ENCODE measurements around the gene OTUD7B.
A peak's percentile ranks its signal among the peaks of the same experiment; 100 is the strongest.
"Not testable (repeated sequence)": the region's sequence is repeated elsewhere in the genome, so short reads cannot be mapped to it uniquely, and the experiment has no call there.

OTUD7B gene

DNA sequence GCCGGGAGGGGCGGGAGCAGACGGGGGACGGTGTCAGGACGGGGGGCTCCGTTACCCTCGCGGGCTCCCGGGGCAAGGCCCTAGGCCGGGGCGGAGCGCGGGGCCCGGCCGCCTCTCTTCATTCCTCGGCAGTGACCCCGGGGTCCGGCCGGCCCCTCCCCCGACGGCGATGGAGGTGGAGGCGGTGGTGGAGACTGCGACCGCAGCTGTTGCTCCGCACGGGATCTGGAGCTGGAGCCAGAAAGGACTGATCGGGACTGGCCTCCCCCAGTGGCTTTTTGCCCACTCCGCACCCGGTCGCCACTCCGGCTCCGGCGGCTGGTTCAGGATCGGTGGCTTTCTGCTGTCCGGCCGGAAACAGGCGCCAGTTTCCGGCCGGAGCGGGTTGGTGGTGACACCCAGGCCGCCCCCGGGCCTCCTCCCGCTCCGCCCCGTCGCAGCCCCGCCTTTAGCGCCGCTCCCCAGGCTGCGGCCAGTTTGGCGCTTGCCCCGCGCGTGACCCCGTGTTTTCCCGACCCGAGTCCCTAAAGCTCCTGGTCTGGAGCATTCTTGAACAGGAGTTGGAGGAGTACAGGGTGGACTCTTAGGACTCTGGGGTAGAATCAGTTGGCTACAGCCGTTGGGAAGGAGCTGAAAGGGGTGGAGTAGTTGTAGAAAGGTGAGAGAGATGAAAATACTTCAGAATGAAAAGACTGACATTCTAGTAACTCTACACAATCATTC lies at the start of gene OTUD7B:
Gene OTUD7B, minus strand, starts transcription at position 334 of the 723 bp plus-strand sequence. CDS start 33,216 bp downstream, outside the sequence.
- DNase-seq (ENCODE audit: low read depth): peak; percentile 90
- TF ChIP-seq, protein P1, sequence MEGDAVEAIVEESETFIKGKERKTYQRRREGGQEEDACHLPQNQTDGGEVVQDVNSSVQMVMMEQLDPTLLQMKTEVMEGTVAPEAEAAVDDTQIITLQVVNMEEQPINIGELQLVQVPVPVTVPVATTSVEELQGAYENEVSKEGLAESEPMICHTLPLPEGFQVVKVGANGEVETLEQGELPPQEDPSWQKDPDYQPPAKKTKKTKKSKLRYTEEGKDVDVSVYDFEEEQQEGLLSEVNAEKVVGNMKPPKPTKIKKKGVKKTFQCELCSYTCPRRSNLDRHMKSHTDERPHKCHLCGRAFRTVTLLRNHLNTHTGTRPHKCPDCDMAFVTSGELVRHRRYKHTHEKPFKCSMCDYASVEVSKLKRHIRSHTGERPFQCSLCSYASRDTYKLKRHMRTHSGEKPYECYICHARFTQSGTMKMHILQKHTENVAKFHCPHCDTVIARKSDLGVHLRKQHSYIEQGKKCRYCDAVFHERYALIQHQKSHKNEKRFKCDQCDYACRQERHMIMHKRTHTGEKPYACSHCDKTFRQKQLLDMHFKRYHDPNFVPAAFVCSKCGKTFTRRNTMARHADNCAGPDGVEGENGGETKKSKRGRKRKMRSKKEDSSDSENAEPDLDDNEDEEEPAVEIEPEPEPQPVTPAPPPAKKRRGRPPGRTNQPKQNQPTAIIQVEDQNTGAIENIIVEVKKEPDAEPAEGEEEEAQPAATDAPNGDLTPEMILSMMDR (IDR thresholded peaks at IDR 0.05; ENCODE audit: insufficient read depth, low read depth, low read length, missing control alignments): no peak
- peak within 1 kb of the TSS; percentile 98 for H3K4me3 ChIP-seq (ENCODE audit: low read depth, low read length)

DNA sequence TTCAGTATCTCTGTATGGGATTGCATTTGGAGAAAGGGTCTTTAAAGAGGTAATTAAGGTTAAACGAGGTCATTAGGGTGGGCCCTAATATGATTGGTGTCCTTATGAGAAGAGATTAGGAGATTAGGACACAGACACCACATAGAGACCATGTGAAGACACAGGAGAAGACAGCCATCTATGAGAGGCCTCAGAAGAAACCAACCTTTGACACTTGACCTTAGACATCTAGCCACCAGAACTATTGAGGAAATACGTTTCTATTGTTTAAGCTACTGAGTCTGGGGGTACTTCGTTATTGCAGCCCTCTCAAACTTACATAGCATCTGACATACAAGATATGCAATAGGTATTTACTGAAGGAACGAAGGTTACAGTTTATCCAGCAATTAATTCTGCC lies 49.7 kb upstream of the OTUD7B start:
- DNase-seq (ENCODE audit: low read depth): no peak
- no peak overlapping the region for H3K4me3 ChIP-seq (ENCODE audit: low read depth, low read length)
- TF ChIP-seq, protein P1 (IDR thresholded peaks at IDR 0.05; ENCODE audit: insufficient read depth, low read depth, low read length, missing control alignments): no peak

DNA sequence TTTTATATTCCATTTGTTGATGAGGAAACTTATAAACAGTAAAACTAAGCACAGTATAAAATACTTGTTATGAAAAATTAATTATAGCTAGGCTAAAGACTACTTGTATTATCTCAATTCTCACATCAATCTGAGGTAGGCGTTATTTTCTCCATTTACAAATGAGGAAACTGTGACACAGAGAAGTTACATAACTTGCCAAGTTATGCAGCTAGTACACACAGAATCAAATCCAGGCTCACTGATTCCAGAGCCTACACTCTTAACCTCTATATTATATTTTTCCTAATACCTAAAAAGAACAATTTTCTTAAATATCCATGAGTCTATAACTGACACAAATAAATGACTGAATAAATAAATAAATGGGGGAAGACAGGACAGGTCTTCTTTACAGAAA lies 45.9 kb upstream of the OTUD7B start:
- H3K4me3 ChIP-seq (ENCODE audit: low read depth, low read length): no peak overlapping the region
- no peak for DNase-seq (ENCODE audit: low read depth)
- TF ChIP-seq, protein P1 (IDR thresholded peaks at IDR 0.05; ENCODE audit: insufficient read depth, low read depth, low read length, missing control alignments): no peak

DNA sequence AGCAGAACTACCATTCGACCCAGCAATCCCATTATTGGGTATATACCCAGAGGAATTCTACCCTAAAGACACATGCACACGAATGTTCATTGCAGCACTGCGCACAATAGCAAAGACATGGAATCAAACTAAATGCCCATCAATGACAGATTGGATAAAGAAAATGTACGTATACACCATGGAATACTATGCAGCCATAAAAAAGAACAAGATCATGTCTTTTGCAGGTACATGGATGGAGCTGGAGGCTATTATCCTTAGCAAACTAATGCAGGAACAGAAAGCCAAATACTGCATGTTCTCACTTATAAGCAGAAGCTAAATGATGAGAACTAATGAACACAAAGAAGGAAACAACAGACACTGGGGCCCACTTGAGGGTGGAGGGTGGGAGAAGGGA lies 45.0 kb upstream of the OTUD7B start:
- DNase-seq (ENCODE audit: low read depth); H3K4me3 ChIP-seq (ENCODE audit: low read depth, low read length): not testable (repeated sequence)

DNA sequence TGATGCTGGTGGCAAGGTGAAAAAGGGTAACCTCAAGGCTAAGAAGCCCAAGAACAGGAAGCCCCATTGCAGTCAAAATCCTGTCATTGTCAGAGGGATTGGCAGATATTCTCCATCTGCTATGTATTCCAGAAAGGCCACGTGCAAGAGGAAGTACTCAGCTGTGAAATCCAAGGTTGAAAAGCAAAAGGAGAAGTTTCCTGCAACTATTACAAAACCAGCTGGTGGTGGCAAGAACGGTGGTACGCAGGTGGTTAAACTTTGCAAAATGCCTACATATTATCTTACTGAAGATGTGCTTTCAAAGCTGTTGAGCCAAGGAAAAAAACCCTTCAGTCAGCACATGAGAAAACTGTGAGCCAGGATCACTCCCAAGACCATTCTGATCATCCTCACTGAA lies 43.4 kb upstream of the OTUD7B start:
- no peak overlapping the region for H3K4me3 ChIP-seq (ENCODE audit: low read depth, low read length)
- DNase-seq (ENCODE audit: low read depth): no peak
- TF ChIP-seq, protein P1 (IDR thresholded peaks at IDR 0.05; ENCODE audit: insufficient read depth, low read depth, low read length, missing control alignments): no peak

DNA sequence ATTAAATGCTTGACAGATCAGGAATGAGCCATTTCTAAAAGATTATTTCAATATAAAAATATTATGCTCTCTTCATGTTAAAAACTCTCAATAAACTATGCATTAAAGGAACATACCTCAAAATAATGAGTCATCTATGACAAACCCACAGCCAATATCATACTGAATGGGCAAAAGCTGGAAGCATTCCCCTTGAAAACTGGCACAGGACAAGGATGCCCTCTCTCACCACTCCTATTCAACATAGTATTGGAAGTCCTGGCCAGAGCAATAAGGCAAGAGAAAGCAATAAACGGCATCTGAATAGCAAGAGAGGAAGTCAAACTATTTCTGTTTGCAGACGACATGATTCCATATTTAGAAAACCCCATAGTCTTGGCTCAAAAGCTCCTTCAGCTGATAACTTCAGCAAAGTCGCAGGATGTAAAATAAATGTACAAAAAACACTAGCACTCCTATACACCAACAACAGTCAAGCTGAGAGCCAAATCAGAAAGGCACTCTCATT lies 41.4 kb upstream of the OTUD7B start:
- not testable (repeated sequence) for DNase-seq (ENCODE audit: low read depth); H3K4me3 ChIP-seq (ENCODE audit: low read depth, low read length)

DNA sequence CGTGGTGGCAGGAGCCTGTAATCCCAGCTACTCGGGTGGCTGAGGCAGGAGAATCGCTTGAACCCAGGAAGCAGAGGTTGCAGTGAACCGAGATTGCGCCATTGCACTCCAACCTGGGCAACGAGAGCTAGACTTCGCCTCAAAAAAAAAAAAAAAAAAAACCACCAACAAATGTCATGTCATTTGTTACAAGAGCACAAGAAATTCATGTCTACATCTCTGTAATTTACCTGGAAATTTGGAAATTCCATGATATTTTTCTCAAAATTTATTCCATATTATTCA lies 40.5 kb upstream of the OTUD7B start:
- no peak overlapping the region for H3K4me3 ChIP-seq (ENCODE audit: low read depth, low read length)
- TF ChIP-seq, protein P1 (IDR thresholded peaks at IDR 0.05; ENCODE audit: insufficient read depth, low read depth, low read length, missing control alignments): no peak
- DNase-seq (ENCODE audit: low read depth): no peak

DNA sequence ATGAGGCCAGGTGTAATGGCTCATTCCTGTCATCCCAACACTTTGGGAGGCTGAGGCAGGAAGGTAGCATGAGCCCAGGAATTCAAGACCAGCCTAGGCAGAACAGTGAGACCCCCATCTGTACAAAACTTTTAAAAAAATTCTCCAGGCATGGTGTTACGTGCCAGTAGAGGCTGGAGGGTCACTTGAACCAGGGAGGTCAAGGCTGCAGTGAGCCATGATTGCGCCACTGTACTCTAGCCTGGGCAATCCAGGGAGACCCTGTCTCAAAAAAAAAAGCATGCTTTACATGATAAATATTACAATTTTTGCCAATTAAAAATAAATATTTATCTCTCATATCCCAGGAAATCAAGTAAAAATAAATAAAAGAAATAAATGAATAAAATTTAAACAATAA lies 39.4 kb upstream of the OTUD7B start:
- DNase-seq (ENCODE audit: low read depth): no peak
- H3K4me3 ChIP-seq (ENCODE audit: low read depth, low read length): no peak overlapping the region
- TF ChIP-seq, protein P1 (IDR thresholded peaks at IDR 0.05; ENCODE audit: insufficient read depth, low read depth, low read length, missing control alignments): no peak

Measured in GM12865 (cell line).